ENCODE measurements around the gene MEF2C.

GRCh38 chr5:88867638-88868037 lies 15.3 kb downstream of the MEF2C start:
- TF ChIP-seq CTCF (conservative IDR thresholded peaks at IDR 0.05; ENCODE audit: low read depth in 2 of 2) = no peak
- TF ChIP-seq REST (IDR thresholded peaks at IDR 0.05; ENCODE audit: unreplicated experiment) = no peak
- TF ChIP-seq EZH2 (IDR thresholded peaks at IDR 0.05; ENCODE audit: low read depth, unreplicated experiment) = no peak
- no peak for TF ChIP-seq ZNF114 (CRISPR knock-in tag; IDR thresholded peaks at IDR 0.05)
